Activated naive CD8-positive, alpha-beta T cell treated with anti-CD3 and anti-CD28 coated beads, Interleukin-2, amount 10 ng/mL, durations not matched to agents 7 days and 5 days (primary cell): ENCODE measurements around the gene GRM7. TPM values are rescaled to one million over a fixed set of nuclear protein-coding genes. Genes with fewer than 3 reads are reported as not detected.
"Not testable (repeated sequence)": the region's sequence is repeated elsewhere in the genome, so short reads cannot be mapped to it uniquely, and the experiment has no call there.

Experiments used
- ATAC-seq: fragments of 150-1000 bp; cut with Tn5 transposase; one replicate; pipeline ENCODE4 v1.10.0; 2021; ENCODE audit warnings: low read depth, moderate library complexity
- POLR2A ChIA-PET: fragments of 350-600 bp; sonication (Branson Sonifier 250); formaldehyde crosslinking; loops from one replicate; lab custom pipeline; 2021; ENCODE audit warnings: antibody characterized with exemption; lab: Charles Lee
- DNase-seq: peaks from one replicate; pipeline ENCODE4 v3.0.0; 2021
- H3K27ac Mint-ChIP-seq: one replicate; pipeline ENCODE4 v1.8.0; 2022; ENCODE audit warnings: mild to moderate bottlenecking, mixed read lengths
- H3K27me3 Mint-ChIP-seq: one replicate; pipeline ENCODE4 v1.8.0; 2022; ENCODE audit warnings: mild to moderate bottlenecking, moderate library complexity, mixed read lengths
- H3K36me3 Mint-ChIP-seq: one replicate; pipeline ENCODE4 v1.8.0; 2021; ENCODE audit warnings: mild to moderate bottlenecking, mixed read lengths
- H3K4me1 Mint-ChIP-seq: one replicate; pipeline ENCODE4 v1.8.0; 2021; ENCODE audit warnings: mixed read lengths
- H3K4me3 Mint-ChIP-seq: one replicate; pipeline ENCODE4 v1.8.0; 2022; ENCODE audit warnings: mild to moderate bottlenecking, moderate library complexity, mixed read lengths
- H3K9me3 Mint-ChIP-seq: one replicate; pipeline ENCODE4 v1.8.0; 2021; ENCODE audit warnings: mixed read lengths
- total RNA-seq, 2 experiments: library from RNA; stranded (reverse); gene quantifications; one replicate each; pipeline ENCODE4 v1.2.3, GENCODE V29; 2021

Gene GRM7
- total RNA-seq, 2 experiments from 2014 or later: not detected

DNA sequence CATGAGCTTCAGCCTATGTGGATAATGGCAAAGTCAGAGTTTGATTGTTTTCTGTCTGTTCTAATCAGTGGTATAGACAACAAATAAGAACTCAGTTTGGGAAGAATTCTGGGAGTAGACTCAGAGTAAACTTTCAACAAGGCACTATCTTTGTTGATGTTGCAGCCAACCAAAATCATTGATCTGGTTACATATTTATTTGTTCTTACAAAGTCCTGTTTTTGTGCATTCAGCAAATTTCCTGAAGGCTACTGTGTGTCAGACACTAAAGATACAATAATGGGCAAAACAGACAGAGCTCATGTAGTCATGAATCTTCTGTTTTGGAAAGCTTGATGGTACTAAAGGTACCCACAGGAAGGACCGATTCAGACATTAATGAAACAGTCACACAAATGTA lies 55.0 kb downstream of the GRM7 start:
- no peaks in the 10 kb centered on the region for H3K27me3 Mint-ChIP-seq
- ATAC-seq (no peak), DNase-seq (no peak)
- no peak overlapping the region for H3K4me3 Mint-ChIP-seq
- H3K36me3 Mint-ChIP-seq: no peaks in the 10 kb centered on the region
- H3K27ac Mint-ChIP-seq: no peak overlapping the region
- H3K4me1 Mint-ChIP-seq: no peaks in the 10 kb centered on the region
- POLR2A ChIA-PET: no interaction called here
- peaks cover 1% of the 10 kb centered on the region for H3K9me3 Mint-ChIP-seq

DNA sequence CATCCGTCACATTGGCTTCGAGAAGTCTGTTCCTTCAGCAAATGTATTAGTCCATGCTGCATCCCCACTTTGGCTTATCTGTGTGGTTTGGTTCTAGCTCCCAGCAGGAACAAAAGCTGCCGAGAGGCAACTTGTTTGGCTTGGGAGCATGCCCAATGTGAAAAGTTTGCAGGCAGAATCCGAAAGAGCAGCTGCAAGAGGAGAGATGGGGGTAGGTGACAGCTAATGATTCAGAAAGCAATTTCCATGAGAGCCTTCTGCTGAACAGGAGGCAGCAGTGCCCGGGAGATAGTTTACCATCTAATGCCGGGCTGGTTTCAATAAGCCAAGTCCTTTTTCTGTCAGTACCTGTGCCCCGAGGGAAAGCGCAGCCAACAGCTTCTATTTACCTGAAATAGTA lies 60.2 kb downstream of the GRM7 start:
- no peak overlapping the region for H3K27ac Mint-ChIP-seq
- H3K4me1 Mint-ChIP-seq: no peaks in the 10 kb centered on the region
- no peak overlapping the region for H3K4me3 Mint-ChIP-seq
- POLR2A ChIA-PET: no interaction called here
- DNase-seq: no peak
- H3K36me3 Mint-ChIP-seq: no peaks in the 10 kb centered on the region
- H3K9me3 Mint-ChIP-seq: peaks cover 1% of the 10 kb centered on the region
- no peaks in the 10 kb centered on the region for H3K27me3 Mint-ChIP-seq
- no peak for ATAC-seq

DNA sequence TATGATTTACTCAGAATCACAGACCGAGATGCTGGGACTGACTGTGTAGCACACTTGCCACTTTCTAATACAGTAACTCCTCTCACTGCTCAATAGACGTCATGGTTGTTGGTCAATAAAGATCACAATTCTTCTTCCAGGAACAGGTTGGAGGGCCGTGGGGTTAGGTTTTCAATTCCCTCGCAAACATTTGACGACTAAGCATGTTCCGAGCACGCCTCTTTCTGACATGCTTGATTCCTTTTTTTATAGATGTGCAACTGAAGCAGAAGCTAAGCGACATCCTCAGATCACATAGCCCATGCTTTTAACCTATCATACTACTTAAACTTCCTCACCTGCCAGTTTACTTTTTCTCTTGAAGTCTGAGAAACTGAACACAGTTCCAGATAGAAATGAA lies 61.0 kb downstream of the GRM7 start:
- no peak overlapping the region for H3K27ac Mint-ChIP-seq
- no peaks in the 10 kb centered on the region for H3K4me1 Mint-ChIP-seq
- no peak overlapping the region for H3K4me3 Mint-ChIP-seq
- H3K9me3 Mint-ChIP-seq: peaks cover 1% of the 10 kb centered on the region
- H3K27me3 Mint-ChIP-seq: no peaks in the 10 kb centered on the region
- POLR2A ChIA-PET: no interaction called here
- ATAC-seq: no peak
- H3K36me3 Mint-ChIP-seq: no peaks in the 10 kb centered on the region
- DNase-seq: no peak

DNA sequence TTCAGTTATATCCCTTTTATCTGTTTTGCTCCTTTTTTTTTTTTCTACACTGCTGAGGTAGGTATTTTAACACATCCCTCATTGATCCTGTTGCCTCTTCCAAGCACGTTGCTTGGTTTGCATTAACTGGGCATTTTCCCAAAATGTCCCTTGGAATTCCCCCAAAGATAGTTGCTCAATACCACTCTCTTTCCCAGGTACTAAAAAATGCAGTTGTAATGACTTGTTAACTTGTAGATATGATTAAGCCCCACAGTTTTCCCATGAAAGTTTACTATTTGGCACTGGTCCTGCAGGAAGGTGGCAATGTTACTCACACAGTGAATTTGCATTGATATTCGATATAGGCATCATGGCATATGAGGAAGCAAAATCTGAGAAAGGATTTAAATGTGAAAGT lies 67.1 kb downstream of the GRM7 start:
- Mint-ChIP-seq H3K36me3 (no peaks in the 10 kb centered on the region), H3K27ac (no peak overlapping the region)
- no peak for ATAC-seq

DNA sequence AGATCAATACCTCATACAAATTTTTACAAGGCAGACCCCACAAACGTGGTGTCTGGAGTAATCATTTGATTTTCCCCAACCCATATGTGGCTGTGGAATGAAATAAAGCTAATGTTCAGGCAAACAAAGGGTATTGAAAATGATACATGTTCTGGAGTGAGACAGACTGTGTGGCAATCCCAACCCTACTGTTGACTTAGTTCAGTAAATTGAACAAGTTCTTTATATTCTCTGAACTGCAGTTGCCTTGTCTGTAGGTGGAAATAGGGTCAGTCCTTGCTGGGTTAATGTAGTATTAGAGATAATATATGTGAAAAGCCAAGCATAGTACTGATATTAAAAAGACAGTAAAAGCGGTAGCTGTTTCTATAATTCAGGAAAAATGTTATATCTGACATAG lies 69.0 kb downstream of the GRM7 start:
- H3K27ac Mint-ChIP-seq: no peak overlapping the region
- ATAC-seq: no peak
- POLR2A ChIA-PET: no interaction called here

More for the DNA sequence above, 67.1 kb downstream of the GRM7 start:
- DNase-seq: no peak
- POLR2A ChIA-PET: no interaction called here
- Mint-ChIP-seq H3K4me3 (no peak overlapping the region), H3K4me1 (no peaks in the 10 kb centered on the region), H3K27me3 (no peaks in the 10 kb centered on the region), H3K9me3 (peaks cover 1% of the 10 kb centered on the region)

DNA sequence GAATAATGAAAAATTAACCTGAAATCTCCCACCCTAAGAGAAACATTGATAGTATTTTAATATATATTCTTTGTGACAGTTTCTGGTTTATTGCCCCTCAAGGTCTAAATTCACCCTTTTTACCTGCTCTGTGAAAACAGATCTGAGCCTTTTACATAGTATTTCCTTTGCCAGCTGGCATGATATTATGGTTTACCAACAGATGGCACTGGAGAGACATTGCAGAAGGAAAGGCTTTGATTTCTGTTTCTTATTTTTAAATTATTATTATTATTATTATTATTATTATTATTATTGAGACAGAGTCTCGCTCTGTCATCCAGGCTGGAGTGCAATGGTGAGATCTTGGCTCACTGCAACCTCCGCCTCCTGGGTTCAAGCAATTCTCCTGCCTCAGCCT lies 74.5 kb downstream of the GRM7 start:
- DNase-seq, H3K27me3 Mint-ChIP-seq, H3K9me3 Mint-ChIP-seq, POLR2A ChIA-PET, H3K4me1 Mint-ChIP-seq, ATAC-seq, H3K36me3 Mint-ChIP-seq, H3K27ac Mint-ChIP-seq, H3K4me3 Mint-ChIP-seq: not testable (repeated sequence)

More for the DNA sequence above, 69.0 kb downstream of the GRM7 start:
- no peaks in the 10 kb centered on the region for H3K27me3 Mint-ChIP-seq
- no peaks in the 10 kb centered on the region for H3K4me1 Mint-ChIP-seq
- no peaks in the 10 kb centered on the region for H3K36me3 Mint-ChIP-seq
- no peak overlapping the region for H3K4me3 Mint-ChIP-seq
- no peaks in the 10 kb centered on the region for H3K9me3 Mint-ChIP-seq
- no peak for DNase-seq

DNA sequence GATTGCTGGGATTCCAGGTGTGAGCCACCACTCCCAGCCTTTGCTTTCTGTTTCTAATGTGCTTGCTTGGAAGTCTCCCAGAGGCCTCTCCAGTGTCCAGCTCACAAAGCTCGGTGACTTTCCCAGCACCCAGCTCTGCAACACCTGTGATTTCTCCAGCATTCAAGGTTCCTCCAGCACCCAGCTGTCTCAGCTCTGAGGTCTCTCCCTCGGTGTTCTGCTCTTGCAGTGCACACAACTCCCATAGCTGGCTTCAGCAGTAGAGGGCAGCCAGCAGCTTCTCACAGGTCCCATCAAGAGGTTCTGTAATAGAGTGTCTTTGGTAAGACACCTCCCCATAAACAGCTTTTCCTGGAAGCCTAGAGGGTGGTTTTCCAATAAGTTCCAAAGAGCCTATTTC lies 75.1 kb downstream of the GRM7 start:
- H3K4me1 Mint-ChIP-seq: no peaks in the 10 kb centered on the region
- H3K4me3 Mint-ChIP-seq: no peak overlapping the region
- no peak for DNase-seq
- no peak overlapping the region for H3K27ac Mint-ChIP-seq
- POLR2A ChIA-PET: no interaction called here
- no peak for ATAC-seq
- H3K9me3 Mint-ChIP-seq: no peaks in the 10 kb centered on the region
- no peaks in the 10 kb centered on the region for H3K27me3 Mint-ChIP-seq
- H3K36me3 Mint-ChIP-seq: no peaks in the 10 kb centered on the region

DNA sequence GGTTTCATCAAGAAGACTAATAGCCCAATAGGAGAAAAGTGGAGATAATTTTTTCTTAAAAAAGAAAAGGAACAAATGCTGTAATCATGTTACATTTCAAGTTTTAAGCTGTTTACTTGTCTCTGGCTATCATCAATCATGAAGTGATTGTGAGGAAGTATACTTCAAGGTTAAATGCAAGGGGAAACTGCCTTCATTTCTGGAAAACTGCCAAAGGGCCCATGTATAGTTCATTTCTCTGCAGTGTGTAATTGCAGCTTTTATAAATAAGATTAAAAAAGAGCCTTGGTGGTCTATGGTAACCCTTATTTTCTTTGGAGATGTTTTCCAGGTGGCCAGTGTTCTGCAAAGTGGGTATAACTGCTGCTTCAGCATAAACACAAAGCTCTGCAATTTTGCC lies 101.9 kb downstream of the GRM7 start:
- ATAC-seq (no peak), DNase-seq (no peak)
- no peaks in the 10 kb centered on the region for H3K4me1 Mint-ChIP-seq
- H3K27me3 Mint-ChIP-seq: no peaks in the 10 kb centered on the region
- H3K4me3 Mint-ChIP-seq: no peak overlapping the region
- no peak overlapping the region for H3K27ac Mint-ChIP-seq
- POLR2A ChIA-PET: no interaction called here
- no peaks in the 10 kb centered on the region for H3K36me3 Mint-ChIP-seq
- peaks cover 1% of the 10 kb centered on the region for H3K9me3 Mint-ChIP-seq

DNA sequence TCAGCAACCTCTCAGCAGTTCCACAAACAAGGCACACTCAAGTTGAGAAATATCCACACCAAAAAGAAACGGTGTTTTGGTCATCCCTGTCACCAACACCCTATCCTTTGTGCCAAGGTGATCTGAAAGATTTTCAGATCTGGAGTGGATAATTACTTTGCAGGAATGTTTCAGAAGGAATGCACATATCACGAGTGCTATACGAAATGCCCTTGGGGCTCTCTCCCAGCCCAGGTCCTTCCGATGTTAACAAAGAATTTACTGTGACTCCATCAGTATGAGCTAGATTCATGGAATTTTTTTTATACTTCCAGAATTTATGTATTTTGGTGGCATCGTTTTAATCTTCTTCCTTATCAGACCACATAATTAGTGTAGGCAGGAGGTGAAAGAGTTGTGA lies 105.0 kb downstream of the GRM7 start:
- Mint-ChIP-seq H3K4me3 (no peak overlapping the region), H3K27me3 (no peaks in the 10 kb centered on the region), H3K9me3 (peaks cover 1% of the 10 kb centered on the region), H3K4me1 (no peaks in the 10 kb centered on the region), H3K27ac (no peak overlapping the region), H3K36me3 (no peaks in the 10 kb centered on the region)
- no peak for DNase-seq
- no peak for ATAC-seq
- POLR2A ChIA-PET: no interaction called here

DNA sequence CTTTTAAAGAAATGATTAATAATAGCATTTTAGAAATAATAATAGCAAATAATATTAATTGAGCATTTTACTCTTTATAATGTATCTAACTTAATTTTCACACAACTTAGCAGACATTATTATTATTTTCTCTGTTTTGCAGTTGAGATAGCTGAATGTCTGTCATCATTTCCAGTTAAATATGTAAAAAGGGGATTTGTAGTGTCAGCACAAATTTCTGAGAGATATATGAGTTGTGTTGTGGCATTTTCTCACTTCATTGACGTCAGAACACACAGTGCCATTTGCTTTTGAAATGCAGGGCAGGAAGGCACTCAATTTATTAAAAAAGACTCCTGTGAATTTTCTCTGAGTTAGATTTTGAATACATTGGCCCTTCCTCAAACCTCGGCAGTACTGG lies 111.0 kb downstream of the GRM7 start:
- POLR2A ChIA-PET: no interaction called here

DNA sequence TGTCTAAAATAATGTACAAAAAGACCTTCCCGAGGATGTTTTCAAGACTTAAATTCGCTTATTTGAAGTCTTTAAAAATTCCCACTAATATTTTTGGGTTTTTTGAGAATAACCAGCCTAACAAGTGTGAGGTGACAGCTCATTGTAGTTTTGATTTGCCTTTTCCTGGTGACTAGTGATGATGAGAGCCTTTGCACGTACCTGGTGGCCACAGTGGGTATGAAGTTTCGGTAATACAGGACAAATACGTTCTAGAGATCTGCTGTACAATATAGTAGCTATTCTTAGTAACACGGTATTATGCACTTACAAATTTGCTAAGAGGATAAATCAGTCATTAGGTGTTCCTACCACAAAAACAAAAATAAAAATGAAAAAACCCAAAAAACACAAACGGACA lies 124.9 kb downstream of the GRM7 start:
- Mint-ChIP-seq H3K27me3 (no peaks in the 10 kb centered on the region), H3K27ac (no peak overlapping the region), H3K4me3 (no peak overlapping the region)

More for the DNA sequence above, 111.0 kb downstream of the GRM7 start:
- Mint-ChIP-seq H3K9me3 (no peaks in the 10 kb centered on the region), H3K4me1 (no peaks in the 10 kb centered on the region), H3K4me3 (no peak overlapping the region), H3K27me3 (no peaks in the 10 kb centered on the region), H3K36me3 (no peaks in the 10 kb centered on the region), H3K27ac (no peak overlapping the region)
- DNase-seq (no peak), ATAC-seq (no peak)

DNA sequence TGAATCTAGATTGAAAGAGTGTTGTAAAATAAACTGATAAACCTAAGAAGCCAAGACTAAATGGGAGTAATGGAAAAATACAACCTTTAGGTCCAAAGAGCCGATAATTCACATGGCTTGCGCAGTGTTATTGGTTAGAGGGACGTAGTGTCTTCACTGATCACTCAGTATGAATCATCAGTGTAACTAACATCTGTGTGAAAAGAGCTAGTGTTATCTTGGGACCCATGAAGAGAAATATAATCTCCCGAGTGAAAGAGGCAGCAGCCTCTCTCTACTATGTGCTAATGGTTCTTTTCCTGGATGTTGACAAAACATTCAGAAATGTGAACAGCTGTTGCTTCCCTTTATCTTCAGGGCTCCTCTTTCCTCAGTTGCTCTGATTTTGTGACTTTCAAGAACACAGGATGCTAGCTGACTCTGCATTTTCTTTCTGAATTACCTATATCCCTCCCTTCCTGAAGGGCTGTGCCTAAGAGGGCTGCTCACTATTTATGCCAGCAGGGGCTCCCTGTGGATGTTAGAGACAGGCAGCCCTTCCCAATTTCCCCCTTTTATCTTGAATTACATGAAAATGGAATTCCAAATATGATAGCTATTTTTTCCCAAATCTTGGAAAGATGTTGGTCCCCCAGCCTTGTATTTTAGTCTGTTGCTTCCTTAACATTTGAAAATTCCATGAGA lies 128.8 kb downstream of the GRM7 start:
- H3K27me3 Mint-ChIP-seq: no peaks in the 10 kb centered on the region
- H3K36me3 Mint-ChIP-seq: no peaks in the 10 kb centered on the region
- peaks cover 7% of the 10 kb centered on the region for H3K9me3 Mint-ChIP-seq
- H3K4me1 Mint-ChIP-seq: no peaks in the 10 kb centered on the region
- no peak overlapping the region for H3K27ac Mint-ChIP-seq
- no peak overlapping the region for H3K4me3 Mint-ChIP-seq
- POLR2A ChIA-PET: no interaction called here
- DNase-seq: no peak
- ATAC-seq: no peak

More for the DNA sequence above, 124.9 kb downstream of the GRM7 start:
- ATAC-seq (no peak), DNase-seq (no peak)
- Mint-ChIP-seq H3K4me1 (no peaks in the 10 kb centered on the region), H3K36me3 (no peaks in the 10 kb centered on the region), H3K9me3 (peaks cover 7% of the 10 kb centered on the region)
- POLR2A ChIA-PET: no interaction called here

DNA sequence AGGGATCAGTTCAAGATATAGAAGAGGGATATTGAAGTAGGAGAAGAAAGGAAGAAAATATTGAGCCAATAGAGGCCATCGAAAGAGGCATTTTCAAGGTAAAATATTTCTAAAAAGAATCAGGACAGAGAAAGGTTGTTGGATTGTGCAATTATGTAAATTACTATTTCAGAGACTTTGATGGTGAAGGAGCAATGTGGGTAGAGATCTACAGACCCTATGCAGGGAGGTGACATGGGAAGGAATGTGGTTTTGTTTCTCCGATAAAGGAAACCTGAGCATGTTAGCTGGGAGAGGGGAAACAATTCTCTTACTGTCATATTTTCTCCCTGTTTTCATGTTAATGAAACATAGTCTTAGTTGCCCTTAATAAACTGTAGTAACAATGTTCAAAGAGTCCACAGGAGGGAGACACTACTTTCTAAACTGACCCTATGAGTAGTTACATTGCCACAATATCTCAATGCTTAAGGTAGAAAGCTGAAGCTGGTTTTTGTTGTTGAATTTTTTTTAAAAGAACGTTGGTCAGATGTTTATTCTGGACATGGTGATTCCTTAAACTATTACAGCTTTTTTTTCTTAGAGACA lies 133.3 kb downstream of the GRM7 start:
- no peaks in the 10 kb centered on the region for H3K27me3 Mint-ChIP-seq
- DNase-seq: no peak
- H3K4me1 Mint-ChIP-seq: no peaks in the 10 kb centered on the region
- POLR2A ChIA-PET: no interaction called here
- H3K9me3 Mint-ChIP-seq: peaks cover 6% of the 10 kb centered on the region
- no peak overlapping the region for H3K27ac Mint-ChIP-seq
- no peaks in the 10 kb centered on the region for H3K36me3 Mint-ChIP-seq
- no peak for ATAC-seq
- no peak overlapping the region for H3K4me3 Mint-ChIP-seq

DNA sequence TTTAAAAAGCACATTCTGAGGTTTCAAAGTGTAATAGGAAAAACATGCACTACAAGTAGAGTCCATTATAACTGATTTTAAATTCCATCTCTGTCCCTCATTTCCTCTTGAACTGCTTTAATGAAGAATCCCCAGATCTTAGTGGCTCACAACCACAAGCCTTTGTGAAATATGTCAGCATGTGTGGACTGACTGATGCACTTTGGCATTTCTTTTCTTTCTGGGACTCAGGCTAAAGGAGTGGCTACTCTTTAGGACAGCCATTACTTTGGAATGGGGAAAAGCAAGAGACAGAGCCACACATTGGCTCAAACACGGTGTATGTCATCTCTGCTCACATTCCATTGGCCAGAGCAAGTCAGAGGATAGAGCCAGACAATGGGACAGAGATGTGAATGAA lies 139.6 kb downstream of the GRM7 start:
- no peak for DNase-seq
- no peak overlapping the region for H3K4me3 Mint-ChIP-seq

More for the DNA sequence above, 139.6 kb downstream of the GRM7 start:
- no peak for ATAC-seq
- Mint-ChIP-seq H3K36me3 (no peaks in the 10 kb centered on the region), H3K27ac (no peak overlapping the region), H3K27me3 (no peaks in the 10 kb centered on the region), H3K4me1 (no peaks in the 10 kb centered on the region), H3K9me3 (peaks cover 10% of the 10 kb centered on the region)
- POLR2A ChIA-PET: no interaction called here
